Keratinocyte (primary cell): ENCODE measurements around the gene MUC21. TPM values are rescaled to one million over a fixed set of nuclear protein-coding genes. Genes with fewer than 3 reads are reported as not detected.

ENCODE experiments used
- DNase-seq: peaks from one replicate; pipeline ENCODE4 v3.0.0-alpha.2; 2011; ENCODE audit warnings: low read depth, missing footprints, low spot score
- FAIRE-seq: peaks from 2 replicates; lab custom pipeline; 2011; peaks lifted over from hg19 to GRCh38; lab: Jason Lieb, UNC
- H2AFZ ChIP-seq: 2 replicates; pipeline ENCODE4 v1.6.0; 2012; ENCODE audit warnings: low read length, control low read depth, inconsistent platforms; ENCODE audit not compliant: control insufficient read depth
- H3K27ac ChIP-seq: 2 replicates; pipeline ENCODE4 v1.5.1; 2011; ENCODE audit warnings: low read length; ENCODE audit not compliant: control insufficient read depth, insufficient read depth
- H3K27me3 ChIP-seq: 3 replicates; pipeline ENCODE4 v1.6.0; 2011; ENCODE audit warnings: low read length; ENCODE audit not compliant: control insufficient read depth, insufficient read depth; ENCODE audit errors: extremely low read depth
- H3K36me3 ChIP-seq, 2 experiments: 2 replicates in 1 of 2; 3 replicates in 1 of 2; pipeline ENCODE4 v1.5.1; 2011; ENCODE audit warnings: low read length in 2 of 2, mild to moderate bottlenecking in 1 of 2; ENCODE audit not compliant: control insufficient read depth in 2 of 2, insufficient read depth in 2 of 2; ENCODE audit errors: extremely low read depth in 1 of 2
- H3K4me1 ChIP-seq: 3 replicates; pipeline ENCODE4 v1.5.1; 2011; ENCODE audit warnings: low read length; ENCODE audit not compliant: control insufficient read depth, insufficient read depth; ENCODE audit errors: extremely low read depth
- H3K4me2 ChIP-seq: 3 replicates; pipeline ENCODE4 v1.6.0; 2011; ENCODE audit warnings: low read depth, low read length; ENCODE audit not compliant: control insufficient read depth, insufficient read depth; ENCODE audit errors: extremely low read depth
- H3K4me3 ChIP-seq, 3 experiments: fragments of 200-600 bp in 1 of 3; sonication (generic) in 1 of 3; 2 replicates in 2 of 3; 3 replicates in 1 of 3; pipeline ENCODE4 v1.5.1; 2011 to 2016; ENCODE audit warnings: low read length in 3 of 3, mild to moderate bottlenecking in 3 of 3, control low read depth in 2 of 3, inconsistent platforms in 1 of 3, low read depth in 1 of 3, mixed read lengths in 1 of 3, mixed run types in 1 of 3, moderate library complexity in 1 of 3; ENCODE audit not compliant: control insufficient read depth in 2 of 3, insufficient read depth in 2 of 3; ENCODE audit errors: extremely low read depth in 1 of 3
- H3K79me2 ChIP-seq: 2 replicates; pipeline ENCODE4 v1.6.0; 2012; ENCODE audit warnings: low read length; ENCODE audit not compliant: control insufficient read depth, insufficient read depth
- H3K9ac ChIP-seq: 3 replicates; pipeline ENCODE4 v1.6.0; 2011; ENCODE audit warnings: low read length; ENCODE audit not compliant: control insufficient read depth, insufficient read depth; ENCODE audit errors: extremely low read depth
- H3K9me1 ChIP-seq: 3 replicates; pipeline ENCODE4 v1.6.0; 2011; ENCODE audit warnings: low read length; ENCODE audit not compliant: control insufficient read depth, insufficient read depth; ENCODE audit errors: extremely low read depth
- H3K9me3 ChIP-seq: 2 replicates; pipeline ENCODE4 v1.5.1; 2012; ENCODE audit warnings: low read depth, low read length; ENCODE audit not compliant: control insufficient read depth
- H4K20me1 ChIP-seq: 3 replicates; pipeline ENCODE4 v1.6.0; 2011; ENCODE audit warnings: low read length; ENCODE audit not compliant: control insufficient read depth, insufficient read depth; ENCODE audit errors: extremely low read depth
- CTCF ChIP-seq, 3 experiments: IDR thresholded peaks in 1 of 3; conservative IDR thresholded peaks in 1 of 3; optimal IDR thresholded peaks in 1 of 3; 2 replicates in 2 of 3; 3 replicates in 1 of 3; pipeline versions ENCODE3 to v1.5.1; 2011; ENCODE audit warnings: low read length in 3 of 3, mild to moderate bottlenecking in 3 of 3, moderate library complexity in 2 of 3, control low read depth in 1 of 3, inconsistent platforms in 1 of 3; ENCODE audit not compliant: insufficient read depth in 2 of 3; ENCODE audit errors: extremely low read depth in 1 of 3
- EZH2 ChIP-seq: IDR thresholded peaks from one replicate; pipeline ENCODE4 v1.6.1; 2012; ENCODE audit warnings: inconsistent platforms, mild to moderate bottlenecking, low read length, moderate library complexity
- dilution Hi-C: fragments of 300-500 bp; cut with MboI; formaldehyde crosslinking; loops from one replicate; pipeline ENCODE4 v1.7.0; 2020; ENCODE audit warnings: low sequenced_read_pairs; ENCODE audit not compliant: extremely low pct_ligation_motif_present
- polyA plus RNA-seq, 5 experiments: library from polyadenylated mRNA; depleted of rRNA in 3 of 5; stranded (reverse) in 3 of 5; stranded (forward) in 1 of 5; unstranded in 1 of 5; fragments of >200 nt; gene quantifications; 1 replicate in 1 of 5; 2 replicates in 3 of 5; 3 replicates in 1 of 5; pipeline versions ENCODE4 v1.2.1 to v1.2.3, GENCODE V29; 2011 to 2012; ENCODE audit warnings: missing spikeins in 2 of 5, low read depth in 1 of 5, low replicate concordance in 1 of 5

Gene MUC21
- polyA plus RNA-seq, 1 donor (not counting 4 experiments of a cell fraction or from before 2014, with no cell fraction given): not detected

DNA sequence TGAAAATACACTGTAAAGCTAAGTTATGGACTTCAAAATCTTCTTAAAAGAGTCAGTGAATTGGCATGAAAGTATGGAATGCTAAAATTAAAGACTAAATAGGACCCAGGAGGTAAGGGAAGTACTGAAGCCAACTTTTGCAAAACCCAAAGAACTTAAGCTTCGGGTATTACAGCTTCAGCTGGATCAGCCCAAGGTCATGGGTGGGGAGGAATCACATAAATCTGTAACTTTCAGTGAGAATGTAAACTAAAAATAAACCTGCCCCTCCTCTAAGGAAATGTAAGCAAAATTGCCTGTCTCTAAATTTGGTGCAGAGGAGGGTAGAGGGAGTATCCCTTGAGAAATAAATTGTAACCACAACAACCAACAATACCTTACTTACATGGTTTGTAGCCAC is 4.4 kb upstream of the MUC21 start:
- Histone ChIP-seq H3K4me3 (no peak overlapping the region), H3K4me1 (peaks cover 9% of the 10 kb centered on the region), H3K9ac (no peak overlapping the region), H3K79me2 (no peaks in the 10 kb centered on the region), H3K9me1 (no peaks in the 10 kb centered on the region), H3K27me3 (no peaks in the 10 kb centered on the region), H2AFZ (no peak overlapping the region), H3K4me2 (no peak overlapping the region), H3K36me3 (no peaks in the 10 kb centered on the region), H4K20me1 (no peaks in the 10 kb centered on the region), H3K27ac (no peak overlapping the region), H3K9me3 (no peaks in the 10 kb centered on the region)
- no peak for TF ChIP-seq EZH2
- no peak for TF ChIP-seq CTCF (optimal IDR thresholded peaks at IDR 0.05 in 1 of 3, IDR thresholded peaks at IDR 0.05 in 1 of 3, conservative IDR thresholded peaks at IDR 0.05 in 1 of 3; ENCODE audit: extremely low read depth in 1 of 3, insufficient read depth in 2 of 3, low read length in 3 of 3)
- DNase-seq: no peak
- FAIRE-seq: no peak
- dilution Hi-C loops: no loop called here

DNA sequence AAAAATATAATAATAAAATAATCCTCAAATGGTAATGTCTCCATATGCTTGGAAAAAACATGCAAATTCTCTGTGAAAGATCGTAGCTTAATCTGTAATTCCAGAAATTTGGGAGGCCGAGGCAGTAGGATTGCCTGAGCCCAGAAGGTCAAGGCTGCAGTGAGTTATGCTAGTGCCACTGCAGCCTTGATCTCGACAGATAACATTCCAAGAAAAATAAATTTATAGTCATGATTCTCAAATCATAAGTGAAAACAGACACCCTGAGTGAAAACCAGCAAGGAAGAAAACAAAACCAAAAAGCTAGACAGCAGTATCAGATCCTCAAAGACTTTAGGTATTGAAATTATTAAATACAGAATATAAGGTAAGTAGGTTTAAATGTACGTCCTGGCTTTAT is 3.8 kb upstream of the MUC21 start:
- Histone ChIP-seq H3K36me3 (no peaks in the 10 kb centered on the region), H3K9me1 (no peaks in the 10 kb centered on the region), H3K79me2 (no peaks in the 10 kb centered on the region), H3K9me3 (no peaks in the 10 kb centered on the region), H3K4me1 (peaks cover 9% of the 10 kb centered on the region), H3K9ac (no peak overlapping the region), H3K4me2 (no peak overlapping the region), H3K27me3 (no peaks in the 10 kb centered on the region), H4K20me1 (no peaks in the 10 kb centered on the region), H3K27ac (no peak overlapping the region), H3K4me3 (no peak overlapping the region), H2AFZ (no peak overlapping the region)
- FAIRE-seq (no peak), DNase-seq (no peak)
- TF ChIP-seq EZH2 (no peak), CTCF (optimal IDR thresholded peaks at IDR 0.05 in 1 of 3, IDR thresholded peaks at IDR 0.05 in 1 of 3, conservative IDR thresholded peaks at IDR 0.05 in 1 of 3; ENCODE audit: extremely low read depth in 1 of 3, insufficient read depth in 2 of 3, low read length in 3 of 3) (no peak)
- dilution Hi-C loops: no loop called here
